HG03175 (cell line): Measurements from ENCODE around the gene ADRA2A.

Source experiments
- ATAC-seq: cut with Tn5 transposase; IDR thresholded peaks from one replicate; pipeline ENCODE4 v1.9.1; 2021; ENCODE audit warnings: mild to moderate bottlenecking, moderate library complexity; ENCODE audit not compliant: unreplicated experiment

Gene ADRA2A

DNA sequence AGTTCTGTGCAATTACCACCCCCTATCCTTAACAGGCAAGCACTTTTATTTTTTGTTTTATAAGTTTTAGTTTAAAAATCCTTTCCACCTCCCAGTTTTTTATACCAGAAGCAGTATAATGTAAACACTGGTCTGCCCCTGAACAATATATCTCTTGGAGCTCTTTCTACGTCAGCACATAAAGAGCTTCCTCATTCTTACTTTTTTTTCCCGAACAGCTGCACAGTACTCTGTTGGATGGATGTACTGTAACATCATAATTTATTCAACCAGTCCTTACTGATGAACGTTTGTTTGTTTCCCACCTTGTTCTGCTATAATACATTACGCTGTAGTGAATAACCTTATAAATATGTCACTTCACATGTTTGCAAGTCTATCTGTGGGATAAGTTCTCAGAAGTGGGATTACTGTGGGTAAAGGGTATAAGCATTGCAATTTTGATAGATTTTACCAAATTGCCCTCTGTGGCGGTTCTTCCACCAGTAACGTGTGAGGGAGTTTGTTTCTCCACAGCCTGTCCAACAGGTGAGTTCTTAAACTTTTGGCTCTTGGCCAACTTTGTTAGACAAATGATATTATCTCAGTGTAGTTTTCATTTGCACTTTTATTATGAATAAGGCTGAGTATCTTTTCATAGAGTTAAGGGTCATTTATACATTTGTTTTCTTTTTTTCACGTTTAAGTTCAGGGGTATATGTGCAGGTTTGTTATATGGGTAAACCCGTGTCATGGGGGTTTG is 32.8 kb downstream of the ADRA2A start:
- no peak for ATAC-seq

DNA sequence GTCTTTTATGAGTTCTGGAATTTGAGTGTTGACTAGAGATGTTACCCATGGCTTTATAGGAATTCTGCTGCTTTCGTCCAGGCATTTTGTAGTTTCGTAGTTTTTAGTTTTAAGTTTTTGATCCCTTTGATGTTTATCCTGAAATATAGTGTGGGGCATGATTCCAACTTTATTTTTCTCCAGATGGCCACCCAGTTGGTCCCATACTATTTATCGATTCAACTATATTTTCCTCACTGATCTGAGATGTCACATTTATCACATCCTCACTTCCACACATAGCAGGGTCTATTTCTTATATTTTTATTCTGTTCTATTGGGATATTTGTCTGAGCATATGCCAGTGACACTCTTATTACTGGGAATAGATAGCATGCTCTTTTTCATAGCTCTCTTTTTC is 33.9 kb downstream of the ADRA2A start:
- no peak for ATAC-seq

DNA sequence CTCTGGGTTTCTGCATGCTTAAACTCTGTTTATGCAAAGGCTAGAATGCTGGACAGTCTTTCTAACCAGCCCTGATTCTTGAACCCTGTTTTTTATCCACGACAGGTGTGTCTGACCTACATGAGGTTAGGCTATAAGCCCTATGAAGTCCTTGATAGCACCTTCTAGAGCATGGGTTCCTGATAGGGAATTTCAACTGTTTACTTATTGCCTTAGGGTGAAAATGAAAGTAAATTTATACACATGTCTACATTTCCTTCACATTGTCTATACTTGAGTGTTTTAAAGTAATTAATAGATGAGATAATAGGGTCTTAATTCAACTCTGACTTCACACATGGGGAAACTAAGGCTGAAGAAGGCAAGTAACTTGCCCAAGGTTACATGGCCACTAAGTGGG is 35.5 kb downstream of the ADRA2A start:
- no peak for ATAC-seq

DNA sequence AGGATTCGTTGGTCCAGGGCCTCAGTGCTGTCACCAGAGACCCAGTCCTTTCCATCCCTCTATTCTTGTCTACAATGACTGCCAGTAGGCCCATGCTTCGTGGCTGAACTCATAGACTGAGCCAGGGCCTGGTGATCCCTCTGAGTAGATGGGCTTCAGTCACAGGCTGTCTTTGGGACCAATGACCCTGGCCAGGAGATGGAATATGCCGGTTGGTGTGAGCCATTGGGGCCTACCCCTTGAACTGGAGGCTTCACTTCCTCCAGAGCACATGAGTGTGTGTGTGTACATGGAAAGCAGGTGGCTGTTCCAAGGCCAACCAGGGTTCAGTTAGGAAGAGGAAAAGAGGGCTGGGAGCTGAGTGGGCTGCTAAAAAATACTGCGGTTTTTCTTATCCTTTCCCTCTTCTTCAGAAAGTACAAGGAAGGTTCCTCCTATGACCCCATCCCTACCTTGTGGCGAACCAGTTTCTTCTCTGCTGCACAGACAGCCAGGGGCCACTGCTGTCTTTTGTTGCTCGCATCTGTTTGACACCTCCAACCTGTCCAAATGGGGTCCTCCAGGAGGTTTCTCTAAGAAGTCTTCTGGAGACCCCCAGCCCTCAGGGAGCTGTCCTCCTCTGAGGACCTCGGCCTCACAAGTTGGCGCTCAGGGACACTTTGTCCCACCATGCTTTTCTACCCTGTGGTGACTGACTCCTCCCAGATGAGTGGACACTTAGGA is 36.6 kb downstream of the ADRA2A start:
- no peak for ATAC-seq

DNA sequence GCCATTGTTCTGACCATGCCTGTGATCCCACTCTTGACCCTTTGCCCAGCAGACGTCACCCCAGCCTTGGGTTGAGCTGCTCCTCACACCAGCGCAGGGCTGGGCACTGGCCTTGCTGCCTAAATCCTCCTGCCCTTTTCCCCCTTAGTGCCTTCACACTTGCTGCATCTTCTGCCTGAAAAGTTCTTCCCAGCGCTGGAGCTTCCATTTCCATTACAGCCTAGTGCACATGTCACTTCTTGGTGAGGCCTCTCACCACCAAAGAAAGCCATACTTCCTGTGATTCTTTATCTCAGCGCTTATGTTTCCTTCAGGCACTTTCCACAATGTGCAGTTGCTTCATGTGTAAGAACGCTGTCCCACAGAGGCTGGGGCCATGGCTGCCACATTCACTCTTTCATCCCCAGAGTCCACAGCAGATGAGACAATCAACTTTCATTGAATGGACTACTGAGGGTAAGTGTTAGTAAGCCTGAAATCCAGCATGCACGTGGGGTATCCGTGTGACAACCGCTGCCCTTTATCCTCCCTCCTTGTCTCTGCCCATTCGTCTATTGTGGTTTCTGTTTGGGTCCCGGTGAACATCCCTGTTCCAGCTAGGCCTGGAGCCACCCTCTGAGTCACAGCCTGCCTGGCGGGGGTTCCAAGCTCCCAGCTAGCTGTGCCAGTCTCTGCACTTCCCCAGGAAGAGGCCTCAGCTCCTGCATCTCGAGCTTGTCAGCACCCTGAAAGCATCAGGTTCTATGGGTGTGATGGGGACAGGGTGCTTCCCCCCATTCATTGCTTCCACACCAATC is 37.3 kb downstream of the ADRA2A start:
- ATAC-seq: no peak

DNA sequence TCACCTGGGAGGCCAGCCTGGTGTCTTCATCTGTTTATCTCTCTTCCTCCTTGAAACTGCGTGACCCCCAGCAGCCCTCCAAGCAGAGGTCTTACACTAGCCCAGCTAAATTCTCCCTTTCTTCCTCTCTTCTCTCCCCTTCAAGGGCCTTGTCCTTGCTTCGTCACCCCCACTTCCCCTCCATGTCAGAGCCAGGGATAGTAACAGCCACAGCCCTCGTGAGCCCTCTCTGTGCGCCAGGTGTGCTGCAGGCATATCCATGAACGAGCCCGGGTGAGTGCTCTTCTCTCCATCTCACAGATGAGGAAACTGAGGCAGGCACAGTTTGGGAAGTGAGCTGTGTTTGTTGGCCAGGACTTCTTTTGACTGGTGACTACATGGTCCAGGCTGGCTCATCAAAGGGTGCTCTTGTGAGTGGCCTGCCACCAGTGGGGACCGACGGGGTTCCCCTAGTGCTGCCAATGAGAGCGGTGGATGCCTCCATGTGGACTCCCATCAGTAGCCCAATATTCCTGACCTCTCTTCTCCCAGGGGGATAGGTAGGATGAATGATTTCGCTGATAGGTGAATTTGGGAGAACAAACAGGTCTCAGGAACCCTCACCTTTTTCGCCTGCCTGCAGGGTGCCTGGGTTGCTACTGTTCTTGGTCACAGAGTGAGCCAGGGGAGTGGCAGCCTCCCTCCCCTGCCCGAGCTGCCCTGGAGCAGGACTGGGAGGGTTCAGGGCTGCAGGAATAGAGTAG is 38.1 kb downstream of the ADRA2A start:
- no peak for ATAC-seq

DNA sequence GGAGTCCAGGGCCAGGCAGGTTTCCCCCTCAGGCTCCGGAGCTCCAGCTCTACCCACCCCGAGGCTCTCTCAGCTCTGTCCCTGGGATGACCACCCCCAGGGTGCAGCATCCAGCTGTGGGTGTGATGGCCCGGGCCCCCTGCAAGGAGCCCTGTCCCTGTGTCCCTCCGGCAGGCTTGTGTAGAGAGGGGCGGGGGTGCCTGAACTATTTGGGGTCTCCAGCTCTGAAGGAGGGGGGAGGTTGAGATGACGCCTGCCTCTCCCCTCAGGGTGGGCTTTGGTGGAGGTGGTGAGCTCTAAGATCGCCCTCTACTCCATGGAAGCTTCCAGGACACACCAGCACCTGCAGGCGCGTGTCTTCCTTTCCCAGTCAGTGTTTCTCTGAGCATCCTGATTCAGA is 39.4 kb downstream of the ADRA2A start:
- no peak for ATAC-seq

DNA sequence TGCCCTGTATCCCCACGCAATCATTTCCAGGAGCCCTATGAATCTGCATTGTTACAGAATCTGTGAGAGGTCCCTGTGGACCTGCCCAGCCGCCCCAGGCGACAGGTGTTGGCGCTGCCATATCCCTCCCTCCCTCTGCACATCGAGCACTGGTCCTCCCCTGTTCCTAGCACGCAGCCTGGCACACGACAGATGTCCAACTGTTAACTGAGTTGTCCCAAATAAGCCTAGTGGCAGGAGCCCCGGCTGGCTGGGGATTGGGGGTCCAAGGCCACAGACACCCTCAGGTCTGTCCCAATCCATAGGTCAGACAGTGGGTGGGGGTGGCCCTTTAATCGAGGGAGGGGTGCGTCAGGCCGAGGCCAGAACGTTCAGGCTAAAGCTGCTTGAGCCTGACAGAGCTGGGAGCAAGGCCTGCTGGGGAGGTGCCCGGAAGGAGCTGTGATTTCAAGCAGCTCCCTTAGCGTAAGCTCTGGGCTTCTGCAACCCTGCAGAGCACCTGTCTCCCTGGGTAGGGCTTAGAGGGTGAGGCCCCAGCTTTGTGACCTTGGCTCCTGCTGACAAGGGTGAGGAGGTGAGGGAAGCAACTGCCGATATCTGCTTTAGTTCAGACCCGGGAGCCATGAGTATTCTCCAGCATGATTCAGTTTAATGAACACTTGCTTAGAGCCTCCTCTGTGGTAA is 40.1 kb downstream of the ADRA2A start:
- ATAC-seq: no peak

DNA sequence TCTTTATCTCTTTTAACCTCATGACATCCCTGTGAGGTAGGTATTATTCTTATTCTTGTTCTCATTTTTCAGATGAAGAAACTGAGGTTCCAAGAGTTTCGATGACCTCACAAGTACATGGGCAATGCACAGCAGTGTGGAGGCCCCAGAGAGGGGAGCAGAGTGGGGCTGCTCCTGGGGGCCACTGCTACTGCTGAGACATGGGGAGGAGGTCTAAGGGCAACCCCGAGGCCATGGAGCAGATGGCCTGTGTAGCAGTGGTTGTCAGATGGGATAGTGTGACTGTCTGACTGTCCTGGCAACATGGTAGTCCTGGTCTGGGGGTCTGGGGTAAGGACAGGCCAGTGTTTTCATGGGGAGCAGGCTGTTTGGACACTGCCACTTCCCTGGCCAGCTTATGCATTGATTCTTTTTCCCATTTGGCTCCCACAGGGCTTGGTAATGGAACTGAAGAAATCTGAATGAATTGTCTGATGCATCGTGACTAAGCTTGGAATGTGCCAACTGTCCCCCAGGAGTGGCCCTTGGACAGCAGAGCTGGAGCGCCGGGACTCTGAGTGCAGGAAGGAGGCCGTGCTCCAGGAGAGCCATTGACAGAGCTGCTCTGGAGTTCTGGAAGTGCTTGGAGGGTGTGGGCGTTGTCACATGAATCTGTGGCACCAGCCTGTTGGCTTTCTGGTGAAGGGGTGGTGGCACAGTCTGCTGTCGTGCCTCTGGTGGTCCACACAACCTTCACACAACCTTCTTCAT is 40.9 kb downstream of the ADRA2A start:
- ATAC-seq: no peak

DNA sequence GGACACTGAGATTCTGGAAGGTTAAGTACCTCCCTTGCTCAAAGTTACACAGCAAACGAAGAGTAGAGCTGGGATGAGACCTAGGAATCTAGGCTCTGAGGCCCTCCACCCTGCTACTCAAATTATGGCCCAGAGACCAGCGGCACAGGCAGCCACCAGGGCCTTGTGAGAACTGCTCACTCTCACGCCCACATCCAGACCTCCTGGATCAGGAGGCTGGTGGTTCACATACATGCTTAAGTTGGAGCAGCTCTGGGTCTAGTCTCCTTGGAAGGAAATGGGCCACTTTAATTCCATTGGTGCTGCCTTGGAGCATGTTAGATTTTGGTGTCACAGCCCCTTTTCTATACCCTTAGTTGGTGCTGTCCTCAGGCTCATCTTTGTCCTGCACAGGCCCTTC is 41.9 kb downstream of the ADRA2A start:
- no peak for ATAC-seq

DNA sequence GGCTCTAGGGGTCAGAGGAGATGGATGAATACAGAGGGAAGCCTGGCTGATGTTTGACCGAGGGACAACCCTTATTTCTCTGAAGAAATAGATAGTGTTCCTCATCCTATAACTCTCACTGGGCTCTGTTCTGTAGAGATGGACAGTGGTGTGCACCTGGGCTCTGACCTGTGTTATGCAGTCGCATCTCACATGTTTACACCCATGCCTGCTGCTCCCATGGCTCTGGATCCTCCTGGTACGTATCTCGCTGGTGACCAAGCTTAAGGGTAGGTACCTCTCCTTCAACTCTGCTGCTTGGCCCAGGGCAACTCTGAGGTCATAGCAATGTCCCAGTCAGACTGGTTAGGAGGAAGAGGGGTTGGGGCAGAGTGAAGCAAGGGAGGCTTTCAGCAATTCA is 42.8 kb downstream of the ADRA2A start:
- no peak for ATAC-seq

DNA sequence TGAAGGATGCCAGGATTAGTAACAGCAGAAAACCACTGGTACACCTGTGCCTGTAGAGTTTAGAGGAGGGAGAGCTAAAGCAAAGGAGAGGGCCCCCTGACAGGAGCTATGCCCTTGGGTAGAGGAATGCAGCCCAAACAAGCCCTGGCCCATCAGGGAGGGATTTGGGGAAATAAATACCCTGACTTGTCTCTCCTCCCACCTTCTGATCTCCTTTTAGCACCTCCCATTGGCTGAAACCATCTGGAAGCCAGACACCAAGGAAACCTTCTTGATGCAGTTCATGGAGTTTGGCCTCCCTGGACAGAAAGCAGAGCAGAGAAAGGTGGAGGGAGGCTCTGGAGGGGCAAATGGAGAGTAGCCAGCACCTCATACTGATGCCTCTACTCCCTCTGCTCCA is 45.3 kb downstream of the ADRA2A start:
- ATAC-seq: no peak

DNA sequence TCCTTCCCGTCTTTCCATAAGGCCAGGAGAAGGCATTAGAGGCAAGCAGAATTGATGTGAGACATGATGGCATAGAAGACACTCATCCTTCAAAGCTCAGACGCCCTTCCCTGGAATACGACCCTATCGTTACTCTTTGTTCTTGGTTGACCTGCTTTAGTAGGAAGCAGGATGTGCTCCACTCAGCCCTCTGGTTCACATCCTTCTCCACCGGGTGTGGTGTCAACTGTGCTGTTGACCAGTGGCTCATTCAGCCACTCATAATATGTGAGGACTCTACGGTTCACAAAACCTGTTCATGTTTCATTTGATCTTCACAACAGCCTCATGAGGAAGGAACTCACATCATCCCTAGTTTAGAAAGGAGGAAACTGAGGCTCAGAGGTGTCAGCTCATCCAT is 47.1 kb downstream of the ADRA2A start:
- ATAC-seq: no peak

DNA sequence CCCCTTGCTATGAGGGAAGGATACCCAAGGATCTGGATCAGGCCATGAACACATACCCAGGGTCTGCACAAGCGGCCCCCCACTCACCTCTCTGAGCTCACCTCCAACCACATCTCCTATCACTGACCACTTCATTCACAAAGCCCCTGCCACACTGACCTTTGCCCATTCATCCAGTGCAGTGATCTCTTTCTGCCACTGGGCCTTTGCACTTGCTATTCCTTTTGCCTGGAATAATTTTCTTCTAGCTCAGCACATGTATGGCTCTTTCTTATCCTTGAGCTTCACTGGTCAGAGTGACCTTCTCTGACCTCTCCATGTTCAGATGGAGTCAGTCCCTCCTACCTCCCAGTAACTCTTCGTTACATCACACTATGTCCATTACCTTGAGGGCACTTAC is 48.3 kb downstream of the ADRA2A start:
- ATAC-seq: no peak

DNA sequence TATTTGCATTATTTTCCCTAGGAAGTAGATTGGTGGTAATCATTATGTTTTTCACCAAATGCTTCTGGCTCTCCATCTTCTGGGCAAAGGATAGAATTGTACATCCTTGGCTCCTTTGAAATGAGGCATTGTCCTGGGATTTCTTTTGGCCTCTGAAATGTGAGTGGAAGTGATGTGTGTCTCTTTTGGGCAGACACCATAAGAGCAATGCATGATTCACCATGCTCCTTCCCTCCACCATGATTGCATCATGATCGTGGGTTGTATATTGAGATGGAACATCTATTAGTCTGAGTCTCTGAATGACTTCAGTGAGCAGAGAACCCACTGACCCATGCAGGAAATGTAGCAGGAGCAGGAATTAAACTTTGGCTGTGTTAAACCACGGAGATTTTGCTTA is 49.2 kb downstream of the ADRA2A start:
- ATAC-seq: no peak

DNA sequence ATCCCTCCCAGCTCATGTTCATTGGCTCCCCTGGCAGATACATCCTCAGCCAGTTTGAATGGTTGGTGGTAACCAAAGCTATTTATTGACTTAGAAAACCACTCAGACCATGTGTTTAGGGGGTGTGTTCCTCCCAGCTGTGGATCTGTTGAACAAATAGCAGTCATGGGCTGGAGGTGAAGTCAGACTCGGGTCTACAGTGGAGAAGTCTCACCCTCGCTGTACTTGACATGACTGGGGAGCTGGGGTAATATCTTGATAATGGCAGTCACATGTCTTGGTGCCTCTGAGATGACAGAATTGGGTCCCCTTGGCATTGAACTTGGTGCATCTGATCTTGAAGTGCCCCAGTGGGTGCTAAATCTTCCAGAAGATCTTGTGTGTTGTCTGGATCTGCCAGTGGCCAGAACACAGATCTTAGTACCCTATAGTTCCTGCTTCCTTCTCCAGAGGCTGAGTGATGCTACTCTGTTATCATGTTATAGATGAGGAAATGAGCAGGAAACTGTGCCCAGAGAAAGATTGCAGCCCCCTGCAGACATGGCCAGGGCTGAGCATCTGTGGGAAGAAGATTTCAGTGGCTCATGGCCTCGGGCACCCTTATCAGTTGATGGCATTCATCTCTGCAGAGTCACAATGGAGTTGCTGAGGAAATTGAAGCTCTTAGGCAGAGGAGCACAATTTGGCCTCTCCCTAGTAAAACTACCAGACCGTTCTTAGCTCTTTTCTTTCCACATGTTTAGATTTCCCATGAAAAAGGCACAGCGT is 50.4 kb downstream of the ADRA2A start:
- ATAC-seq: no peak

DNA sequence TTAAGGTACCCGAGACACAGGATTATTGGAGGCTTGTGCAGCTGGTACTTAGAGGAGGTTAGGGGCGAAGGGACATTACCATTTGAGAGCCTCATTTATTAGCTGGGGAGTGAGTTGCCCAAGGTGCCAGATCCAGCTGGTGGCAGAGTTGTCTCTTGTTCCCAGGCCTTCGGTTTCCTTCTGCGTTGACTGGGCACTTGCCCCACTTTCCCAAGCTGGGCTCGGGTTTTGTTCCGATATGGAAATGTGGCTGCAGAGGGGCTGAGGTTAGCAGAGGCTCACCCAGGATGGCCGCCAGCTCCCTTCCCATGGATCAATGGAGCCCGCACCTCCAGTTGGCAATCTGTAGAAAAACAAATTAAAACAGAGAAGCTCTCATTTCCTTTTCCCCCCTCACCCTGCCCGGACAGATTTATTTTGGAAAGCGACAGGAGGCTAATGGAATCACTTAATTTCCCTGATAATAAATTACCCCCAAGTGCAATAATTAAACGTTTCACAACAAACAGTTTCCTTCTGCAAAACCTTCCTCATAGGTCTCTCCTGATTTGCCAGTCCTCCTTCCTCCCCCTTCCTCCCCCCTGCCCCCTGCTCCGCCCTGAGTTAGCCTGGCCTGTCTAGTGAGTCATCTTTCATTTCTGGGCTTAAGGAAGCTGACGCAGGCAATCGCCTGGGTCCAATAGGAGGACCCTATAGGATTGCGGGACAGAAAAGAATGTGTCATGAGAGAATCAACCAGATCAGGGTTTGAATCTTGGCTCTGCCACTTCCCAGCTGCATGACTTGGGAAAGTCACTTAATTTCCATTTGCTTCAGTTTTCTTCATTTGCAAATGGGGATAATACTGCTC is 51.7 kb downstream of the ADRA2A start:
- ATAC-seq: no peak

DNA sequence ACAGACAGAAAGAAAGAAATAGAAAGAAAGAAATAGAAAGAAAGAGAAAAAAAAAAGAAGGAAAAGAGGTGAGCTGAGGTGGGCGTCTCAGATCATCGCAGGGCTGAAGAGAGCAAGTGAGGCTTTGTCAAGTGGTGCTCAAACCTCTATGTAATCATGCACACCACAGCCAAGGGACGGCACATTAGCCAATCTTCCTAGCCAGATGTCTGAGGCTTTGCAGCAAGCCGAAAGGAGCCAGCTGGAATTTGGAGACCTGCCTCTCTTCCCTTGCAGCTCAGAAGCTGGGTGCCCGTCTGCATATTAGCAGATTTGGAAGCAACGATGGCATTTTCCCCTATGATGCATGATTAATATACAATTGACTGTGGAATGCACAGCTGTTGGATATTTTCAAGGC is 52.5 kb downstream of the ADRA2A start:
- ATAC-seq: no peak
